Keratinocyte (primary cell): Measurements from ENCODE around the gene RIC1. TPM values are rescaled to one million over a fixed set of nuclear protein-coding genes. Genes with fewer than 3 reads are reported as not detected.

Experiments
- DNase-seq: peaks from one replicate; pipeline ENCODE4 v3.0.0-alpha.2; 2011; ENCODE audit warnings: low read depth, missing footprints, low spot score
- FAIRE-seq: peaks from 2 replicates; lab custom pipeline; 2011; peaks lifted over from hg19 to GRCh38; lab: Jason Lieb, UNC
- H2AFZ ChIP-seq: 2 replicates; pipeline ENCODE4 v1.6.0; 2012; ENCODE audit warnings: low read length, control low read depth, inconsistent platforms; ENCODE audit not compliant: control insufficient read depth
- H3K27ac ChIP-seq: 2 replicates; pipeline ENCODE4 v1.5.1; 2011; ENCODE audit warnings: low read length; ENCODE audit not compliant: control insufficient read depth, insufficient read depth
- H3K27me3 ChIP-seq: 3 replicates; pipeline ENCODE4 v1.6.0; 2011; ENCODE audit warnings: low read length; ENCODE audit not compliant: control insufficient read depth, insufficient read depth; ENCODE audit errors: extremely low read depth
- H3K36me3 ChIP-seq, 2 experiments: 2 replicates in 1 of 2; 3 replicates in 1 of 2; pipeline ENCODE4 v1.5.1; 2011; ENCODE audit warnings: low read length in 2 of 2, mild to moderate bottlenecking in 1 of 2; ENCODE audit not compliant: control insufficient read depth in 2 of 2, insufficient read depth in 2 of 2; ENCODE audit errors: extremely low read depth in 1 of 2
- H3K4me1 ChIP-seq: 3 replicates; pipeline ENCODE4 v1.5.1; 2011; ENCODE audit warnings: low read length; ENCODE audit not compliant: control insufficient read depth, insufficient read depth; ENCODE audit errors: extremely low read depth
- H3K4me2 ChIP-seq: 3 replicates; pipeline ENCODE4 v1.6.0; 2011; ENCODE audit warnings: low read depth, low read length; ENCODE audit not compliant: control insufficient read depth, insufficient read depth; ENCODE audit errors: extremely low read depth
- H3K4me3 ChIP-seq, 3 experiments: fragments of 200-600 bp in 1 of 3; sonication (generic) in 1 of 3; 2 replicates in 2 of 3; 3 replicates in 1 of 3; pipeline ENCODE4 v1.5.1; 2011 to 2016; ENCODE audit warnings: low read length in 3 of 3, mild to moderate bottlenecking in 3 of 3, control low read depth in 2 of 3, inconsistent platforms in 1 of 3, low read depth in 1 of 3, mixed read lengths in 1 of 3, mixed run types in 1 of 3, moderate library complexity in 1 of 3; ENCODE audit not compliant: control insufficient read depth in 2 of 3, insufficient read depth in 2 of 3; ENCODE audit errors: extremely low read depth in 1 of 3
- H3K79me2 ChIP-seq: 2 replicates; pipeline ENCODE4 v1.6.0; 2012; ENCODE audit warnings: low read length; ENCODE audit not compliant: control insufficient read depth, insufficient read depth
- H3K9ac ChIP-seq: 3 replicates; pipeline ENCODE4 v1.6.0; 2011; ENCODE audit warnings: low read length; ENCODE audit not compliant: control insufficient read depth, insufficient read depth; ENCODE audit errors: extremely low read depth
- H3K9me1 ChIP-seq: 3 replicates; pipeline ENCODE4 v1.6.0; 2011; ENCODE audit warnings: low read length; ENCODE audit not compliant: control insufficient read depth, insufficient read depth; ENCODE audit errors: extremely low read depth
- H3K9me3 ChIP-seq: 2 replicates; pipeline ENCODE4 v1.5.1; 2012; ENCODE audit warnings: low read depth, low read length; ENCODE audit not compliant: control insufficient read depth
- H4K20me1 ChIP-seq: 3 replicates; pipeline ENCODE4 v1.6.0; 2011; ENCODE audit warnings: low read length; ENCODE audit not compliant: control insufficient read depth, insufficient read depth; ENCODE audit errors: extremely low read depth
- CTCF ChIP-seq, 3 experiments: IDR thresholded peaks in 1 of 3; conservative IDR thresholded peaks in 1 of 3; optimal IDR thresholded peaks in 1 of 3; 2 replicates in 2 of 3; 3 replicates in 1 of 3; pipeline versions ENCODE3 to v1.5.1; 2011; ENCODE audit warnings: low read length in 3 of 3, mild to moderate bottlenecking in 3 of 3, moderate library complexity in 2 of 3, control low read depth in 1 of 3, inconsistent platforms in 1 of 3; ENCODE audit not compliant: insufficient read depth in 2 of 3; ENCODE audit errors: extremely low read depth in 1 of 3
- EZH2 ChIP-seq: IDR thresholded peaks from one replicate; pipeline ENCODE4 v1.6.1; 2012; ENCODE audit warnings: inconsistent platforms, mild to moderate bottlenecking, low read length, moderate library complexity
- dilution Hi-C: fragments of 300-500 bp; cut with MboI; formaldehyde crosslinking; loops from one replicate; pipeline ENCODE4 v1.7.0; 2020; ENCODE audit warnings: low sequenced_read_pairs; ENCODE audit not compliant: extremely low pct_ligation_motif_present
- polyA plus RNA-seq, 5 experiments: library from polyadenylated mRNA; depleted of rRNA in 3 of 5; stranded (reverse) in 3 of 5; stranded (forward) in 1 of 5; unstranded in 1 of 5; fragments of >200 nt; gene quantifications; 1 replicate in 1 of 5; 2 replicates in 3 of 5; 3 replicates in 1 of 5; pipeline versions ENCODE4 v1.2.1 to v1.2.3, GENCODE V29; 2011 to 2012; ENCODE audit warnings: missing spikeins in 2 of 5, low read depth in 1 of 5, low replicate concordance in 1 of 5

Gene RIC1
- polyA plus RNA-seq, 1 donor (not counting 4 experiments of a cell fraction or from before 2014, with no cell fraction given), result 20.5 TPM

GRCh38 chr9:5718296-5719032 is 89.6 kb downstream of the RIC1 start:
- H4K20me1 ChIP-seq, result no peaks in the 10 kb centered on the region
- no peaks in the 10 kb centered on the region for H3K9me1 ChIP-seq
- DNase-seq (no peak), FAIRE-seq (no peak)
- no peaks in the 10 kb centered on the region for H3K27me3 ChIP-seq
- dilution Hi-C loops, result no loop called here
- no peak overlapping the region for H3K9ac ChIP-seq
- H2AFZ ChIP-seq, result no peak overlapping the region
- H3K9me3 ChIP-seq, result no peaks in the 10 kb centered on the region
- H3K4me3 ChIP-seq, result no peak overlapping the region
- H3K4me1 ChIP-seq, result no peaks in the 10 kb centered on the region
- H3K79me2 ChIP-seq, result no peaks in the 10 kb centered on the region
- H3K36me3 ChIP-seq, result peaks cover 6 to 9% of the 10 kb centered on the region in 2 experiments
- no peak overlapping the region for H3K27ac ChIP-seq
- H3K4me2 ChIP-seq, result no peak overlapping the region
- TF ChIP-seq EZH2 (no peak), CTCF (optimal IDR thresholded peaks at IDR 0.05 in 1 of 3, IDR thresholded peaks at IDR 0.05 in 1 of 3, conservative IDR thresholded peaks at IDR 0.05 in 1 of 3; ENCODE audit: extremely low read depth in 1 of 3, insufficient read depth in 2 of 3, low read length in 3 of 3) (no peak)

- H4K20me1 ChIP-seq, result no peaks in the 10 kb centered on the region
- no peak overlapping the region for H2AFZ ChIP-seq
- H3K27me3 ChIP-seq, result no peaks in the 10 kb centered on the region
- no peaks in the 10 kb centered on the region for H3K4me1 ChIP-seq
- H3K9me3 ChIP-seq, result no peaks in the 10 kb centered on the region
- dilution Hi-C loops, result no loop called here
- H3K9me1 ChIP-seq, result no peaks in the 10 kb centered on the region
- H3K9ac ChIP-seq, result no peak overlapping the region
- TF ChIP-seq CTCF (optimal IDR thresholded peaks at IDR 0.05 in 1 of 3, IDR thresholded peaks at IDR 0.05 in 1 of 3, conservative IDR thresholded peaks at IDR 0.05 in 1 of 3; ENCODE audit: extremely low read depth in 1 of 3, insufficient read depth in 2 of 3, low read length in 3 of 3), result no peak
- no peak overlapping the region for H3K27ac ChIP-seq
- FAIRE-seq (peak; percentile 34), DNase-seq (no peak)
- no peak overlapping the region for H3K4me2 ChIP-seq
- no peaks in the 10 kb centered on the region for H3K79me2 ChIP-seq
- H3K36me3 ChIP-seq, result peaks cover 6 to 9% of the 10 kb centered on the region in 2 experiments
- H3K4me3 ChIP-seq, result no peak overlapping the region
Measured at GRCh38 chr9:5719100-5719926, 90.4 kb downstream of the RIC1 start.
